Right ventricle myocardium superior (tissue), 1 donor: Measurements from ENCODE around the gene NDRG2. TPM values are rescaled to one million over a fixed set of nuclear protein-coding genes. Genes with fewer than 3 reads are reported as not detected.
"Not testable (repeated sequence)": the region's sequence is repeated elsewhere in the genome, so short reads cannot be mapped to it uniquely, and the experiment has no call there.

Source experiments
- ATAC-seq: fragments of 200-7000 bp; cut with Tn5 transposase; one replicate; pipeline ENCODE4 v1.9.1; 2020; ENCODE audit warnings: mild to moderate bottlenecking; ENCODE audit not compliant: poor library complexity
- DNase-seq: peaks from one replicate; pipeline ENCODE4 v3.0.0-alpha.2; 2020
- intact Hi-C: fragments of 100-400 bp; cut with DNase I; formaldehyde crosslinking; loops from one replicate; pipeline ENCODE4 v1.11.2; 2022
- total RNA-seq: library from RNA; stranded (reverse); fragmentation: NEBNext Ultra II Directional; extraction: Animal tissue kit (Norgen Biotek cat#: 25700); gene quantifications from one replicate; pipeline ENCODE4 v1.2.1, GENCODE V29; 2021
- donor health status: DM: no; HTN: yes; CAD: no; lungs with severe emphysema.

The NDRG2 gene
- total RNA-seq, 1 donor from 2014 or later = 327 TPM

- no peak for ATAC-seq
- intact Hi-C loops = no loop called here
Measured at GRCh38 chr14:21022686-21023085, 2.2 kb downstream of the NDRG2 start.

GRCh38 chr14:21020977-21021545 is 3.8 kb downstream of the NDRG2 start:
- no peak for ATAC-seq
- intact Hi-C loops = no loop called here
- no peak for DNase-seq

More at GRCh38 chr14:21022686-21023085, 2.2 kb downstream of the NDRG2 start:
- DNase-seq = no peak

- intact Hi-C loops = loop anchor here (5.0 kb wide), 1 partner anchor 83 kb away; the partner anchor contains the start of gene TMEM253
- no peak for ATAC-seq
- DNase-seq = no peak
Measured at GRCh38 chr14:21019366-21019765, 5.5 kb downstream of the NDRG2 start.

GRCh38 chr14:21018781-21019180 is 6.1 kb downstream of the NDRG2 start:
- ATAC-seq = no peak
- intact Hi-C loops = loop anchor here (5.0 kb wide), 1 partner anchor 84 kb away; the partner anchor contains the start of gene TMEM253
- no peak for DNase-seq

- no peak for DNase-seq
- intact Hi-C loops = loop anchor here (5.0 kb wide), 1 partner anchor 84 kb away; the partner anchor contains the start of gene TMEM253
- no peak for ATAC-seq
Measured at GRCh38 chr14:21018286-21018685, 6.6 kb downstream of the NDRG2 start.

- no peak for DNase-seq
- intact Hi-C loops = loop anchor here (5.0 kb wide), 1 partner anchor 85 kb away; the partner anchor contains the start of gene TMEM253
- no peak for ATAC-seq
Measured at GRCh38 chr14:21017528-21018245, 7.2 kb downstream of the NDRG2 start.

GRCh38 chr14:21016413-21017190 is 8.3 kb downstream of the NDRG2 start:
- intact Hi-C loops = loop anchor here (5.0 kb wide), 1 partner anchor 86 kb away; the partner anchor contains the start of gene TMEM253
- no peak for DNase-seq
- no peak for ATAC-seq

GRCh38 chr14:21015312-21015711 is 9.5 kb downstream of the NDRG2 start:
- DNase-seq (no peak), ATAC-seq (peak; percentile 29)
- intact Hi-C loops = loop anchor here (2.0 to 5.0 kb wide), 2 partner anchors 23 to 87 kb away; partner anchors contain the start of gene TMEM253

- ATAC-seq = peak; percentile 86
- intact Hi-C loops = loop anchor here (2.0 to 5.0 kb wide), 2 partner anchors 24 to 88 kb away; partner anchors contain the start of gene TMEM253
- DNase-seq = peak; percentile 79
Measured at GRCh38 chr14:21014761-21015190, 10.1 kb downstream of the NDRG2 start.

GRCh38 chr14:21011136-21011535 is 13.7 kb downstream of the NDRG2 start:
- intact Hi-C loops = no loop called here
- no peak for ATAC-seq
- no peak for DNase-seq

- ATAC-seq, intact Hi-C loops, DNase-seq: not testable (repeated sequence)
Measured at GRCh38 chr14:21009721-21010120, 15.1 kb downstream of the NDRG2 start.

- intact Hi-C loops = no loop called here
- peak; percentile 52 for DNase-seq
- peak; percentile 81 for ATAC-seq
Measured at GRCh38 chr14:21003788-21004346, 21.0 kb downstream of the NDRG2 start.

GRCh38 chr14:21001218-21001617 is 23.6 kb downstream of the NDRG2 start:
- DNase-seq = no peak
- intact Hi-C loops = no loop called here
- no peak for ATAC-seq

- intact Hi-C loops = no loop called here
- ATAC-seq (no peak), DNase-seq (no peak)
Measured at GRCh38 chr14:20999591-20999990, 25.3 kb downstream of the NDRG2 start.

- ATAC-seq (peak; percentile 51), DNase-seq (peak; percentile 75)
- intact Hi-C loops = no loop called here
Measured at GRCh38 chr14:20998674-20999366, 26.0 kb downstream of the NDRG2 start, which contains the start of gene SLC39A2. Gene SLC39A2, plus strand, starts transcription at chr14:20999293. Its CDS starts 154 bp downstream, at chr14:20999447.

GRCh38 chr14:20998139-20998538 is 26.7 kb downstream of the NDRG2 start:
- intact Hi-C loops = no loop called here
- DNase-seq (no peak), ATAC-seq (no peak)

GRCh38 chr14:20997564-20997963 is 27.3 kb downstream of the NDRG2 start:
- DNase-seq (no peak), ATAC-seq (no peak)
- intact Hi-C loops = no loop called here

- ATAC-seq = no peak
- DNase-seq = no peak
- intact Hi-C loops = no loop called here
Measured at GRCh38 chr14:20997115-20997514, 27.7 kb downstream of the NDRG2 start.
